Measurements from ENCODE around the gene EMILIN1. TPM values are rescaled to one million over a fixed set of nuclear protein-coding genes. Genes with fewer than 3 reads are reported as not detected.

Gene EMILIN1
- total RNA-seq, 2 donors from 2014 or later = 1.9 to 2.1 TPM

DNA sequence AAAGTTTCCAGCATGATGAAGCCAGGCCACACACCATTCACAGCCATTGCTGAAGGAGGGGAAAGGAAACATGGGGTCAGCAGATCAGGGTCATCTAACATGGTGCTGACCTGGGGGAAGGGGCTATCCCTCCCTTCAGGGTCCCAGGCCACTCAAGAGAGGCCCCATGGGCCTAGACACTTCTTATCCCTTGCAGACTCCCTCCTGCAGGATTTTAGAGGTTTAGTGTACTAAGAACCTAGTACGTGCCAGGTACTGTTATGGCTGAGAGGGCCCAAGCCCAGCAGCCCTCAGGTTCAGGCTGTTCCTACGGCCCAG lies 17.0 kb downstream of the EMILIN1 start:
- H3K27me3 Mint-ChIP-seq (ENCODE audit: insufficient read depth) = no peaks in the 10 kb centered on the region
- Histone ChIP-seq H3K27me3 (ENCODE audit: control insufficient read depth, insufficient read depth, low read length, poor library complexity, severe bottlenecking) (no peaks in the 10 kb centered on the region), H3K9ac (ENCODE audit: extremely low read depth, low read length, poor library complexity, severe bottlenecking) (no peak overlapping the region), H3K36me3 (ENCODE audit: control insufficient read depth, insufficient read depth, low read length) (no peaks in the 10 kb centered on the region), H3K27ac (ENCODE audit: low read depth, low read length) (no peak overlapping the region), H3K4me1 (ENCODE audit: control insufficient read depth, insufficient read depth, low read length) (peaks cover 5% of the 10 kb centered on the region), H3K9me3 (ENCODE audit: control insufficient read depth, low read length) (no peaks in the 10 kb centered on the region), H3K4me3 (ENCODE audit: low read length) (no peak overlapping the region)
- peaks cover 4% of the 10 kb centered on the region for H3K4me1 Mint-ChIP-seq
- TF ChIP-seq, protein P1, sequence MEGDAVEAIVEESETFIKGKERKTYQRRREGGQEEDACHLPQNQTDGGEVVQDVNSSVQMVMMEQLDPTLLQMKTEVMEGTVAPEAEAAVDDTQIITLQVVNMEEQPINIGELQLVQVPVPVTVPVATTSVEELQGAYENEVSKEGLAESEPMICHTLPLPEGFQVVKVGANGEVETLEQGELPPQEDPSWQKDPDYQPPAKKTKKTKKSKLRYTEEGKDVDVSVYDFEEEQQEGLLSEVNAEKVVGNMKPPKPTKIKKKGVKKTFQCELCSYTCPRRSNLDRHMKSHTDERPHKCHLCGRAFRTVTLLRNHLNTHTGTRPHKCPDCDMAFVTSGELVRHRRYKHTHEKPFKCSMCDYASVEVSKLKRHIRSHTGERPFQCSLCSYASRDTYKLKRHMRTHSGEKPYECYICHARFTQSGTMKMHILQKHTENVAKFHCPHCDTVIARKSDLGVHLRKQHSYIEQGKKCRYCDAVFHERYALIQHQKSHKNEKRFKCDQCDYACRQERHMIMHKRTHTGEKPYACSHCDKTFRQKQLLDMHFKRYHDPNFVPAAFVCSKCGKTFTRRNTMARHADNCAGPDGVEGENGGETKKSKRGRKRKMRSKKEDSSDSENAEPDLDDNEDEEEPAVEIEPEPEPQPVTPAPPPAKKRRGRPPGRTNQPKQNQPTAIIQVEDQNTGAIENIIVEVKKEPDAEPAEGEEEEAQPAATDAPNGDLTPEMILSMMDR (conservative IDR thresholded peaks at IDR 0.05) = no peak
- WGBS, 2 experiments (ENCODE audit: insufficient coverage in 1 of 2, insufficient read length in 1 of 2) = 94 to 100% methylated on average over 2 of the region's 2 CpGs
- no peak overlapping the region for H3K27ac Mint-ChIP-seq
- H3K9me3 Mint-ChIP-seq = no peaks in the 10 kb centered on the region
- no peak overlapping the region for H3K4me3 Mint-ChIP-seq
- no peaks in the 10 kb centered on the region for H3K36me3 Mint-ChIP-seq (ENCODE audit: low read depth)
- DNase-seq = no peak

DNA sequence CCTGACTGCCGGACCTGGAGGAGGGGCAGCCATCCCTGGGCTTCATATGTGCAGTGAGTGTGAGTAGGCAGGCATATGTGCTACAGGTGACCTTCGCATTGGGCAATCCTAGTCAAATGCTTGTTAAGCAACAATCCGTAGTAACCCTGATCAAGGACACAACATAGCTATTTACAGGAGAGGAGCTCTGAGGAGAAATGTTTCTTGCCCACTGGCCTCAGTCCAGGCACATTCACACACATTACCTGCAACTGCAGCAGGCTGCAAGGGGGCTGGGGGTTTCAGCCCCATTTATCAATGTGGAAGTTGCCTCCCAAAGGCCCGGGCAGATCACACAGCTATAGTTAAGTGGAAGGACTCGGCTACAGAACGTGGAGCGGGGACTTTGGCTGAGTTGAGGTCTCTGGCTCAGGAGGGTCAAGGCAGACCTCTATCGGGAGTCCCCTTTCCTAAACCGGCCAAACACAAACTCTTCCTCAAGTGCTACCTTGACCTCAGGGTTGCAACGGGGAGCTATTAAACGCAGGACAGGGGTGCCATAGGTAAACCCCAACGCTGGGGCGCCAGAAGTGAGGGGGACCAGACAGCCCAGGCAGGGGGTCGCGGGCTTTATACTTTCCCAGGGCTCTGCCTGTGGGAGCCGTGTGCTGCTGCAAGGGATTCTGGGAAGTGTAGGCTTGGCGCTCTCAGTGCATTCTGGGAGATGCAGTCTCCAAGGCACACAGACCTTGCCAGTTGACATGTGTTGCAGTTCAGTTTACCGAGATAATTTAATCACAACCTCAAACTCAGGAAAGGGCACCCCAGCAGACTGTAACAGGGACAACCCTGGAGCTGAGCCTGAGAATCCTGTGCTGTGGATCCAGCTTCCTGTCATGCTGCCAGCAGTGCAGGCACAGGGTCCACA lies 17.6 kb downstream of the EMILIN1 start:
- Histone ChIP-seq H3K9me3 (ENCODE audit: control insufficient read depth, low read length) (no peaks in the 10 kb centered on the region), H3K9ac (ENCODE audit: extremely low read depth, low read length, poor library complexity, severe bottlenecking) (no peak overlapping the region), H3K4me1 (ENCODE audit: control insufficient read depth, insufficient read depth, low read length) (peaks cover 5% of the 10 kb centered on the region), H3K4me3 (ENCODE audit: low read length) (no peak overlapping the region), H3K27ac (ENCODE audit: low read depth, low read length) (no peak overlapping the region), H3K27me3 (ENCODE audit: control insufficient read depth, insufficient read depth, low read length, poor library complexity, severe bottlenecking) (no peaks in the 10 kb centered on the region), H3K36me3 (ENCODE audit: control insufficient read depth, insufficient read depth, low read length) (no peaks in the 10 kb centered on the region)
- 44 to 55% methylated on average over 15 to 18 of the region's 18 CpGs for WGBS, 2 experiments (ENCODE audit: insufficient coverage in 1 of 2, insufficient read length in 1 of 2)
- H3K9me3 Mint-ChIP-seq = no peaks in the 10 kb centered on the region
- DNase-seq = peak; percentile 89
- H3K27me3 Mint-ChIP-seq (ENCODE audit: insufficient read depth) = no peaks in the 10 kb centered on the region
- H3K4me3 Mint-ChIP-seq = peak overlapping the region; percentile 50
- TF ChIP-seq, protein P1 (conservative IDR thresholded peaks at IDR 0.05) = no peak
- H3K4me1 Mint-ChIP-seq = peaks cover 4% of the 10 kb centered on the region
- peak overlapping the region; percentile 85 for H3K27ac Mint-ChIP-seq
- no peaks in the 10 kb centered on the region for H3K36me3 Mint-ChIP-seq (ENCODE audit: low read depth)

DNA sequence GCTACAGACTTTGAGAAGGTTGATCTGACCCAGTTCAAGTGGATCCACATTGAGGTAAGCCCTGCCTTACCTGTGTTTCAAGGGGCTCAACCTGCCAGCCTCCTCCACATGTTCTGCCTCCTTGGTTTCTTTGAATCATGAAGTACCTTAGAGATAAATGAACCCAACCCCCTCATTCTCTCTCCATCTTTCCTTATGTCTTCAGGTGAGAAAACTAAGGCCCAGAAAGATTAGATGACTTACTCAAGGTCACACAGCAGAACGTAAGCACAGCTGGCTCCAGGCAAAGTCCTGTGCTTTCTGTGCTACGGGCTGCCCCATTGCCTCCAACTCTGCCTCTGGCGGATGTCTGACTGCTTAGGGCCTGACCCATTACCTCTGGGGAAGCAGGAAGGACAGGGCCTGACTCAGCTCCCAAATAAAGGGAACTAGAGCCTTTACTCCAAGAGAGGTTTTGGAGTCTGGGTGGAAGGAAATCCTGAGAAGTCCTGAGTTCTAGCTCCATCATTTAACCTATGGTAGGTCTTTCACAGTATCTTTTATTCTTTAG lies 18.4 kb downstream of the EMILIN1 start:
- Histone ChIP-seq H3K9ac (ENCODE audit: extremely low read depth, low read length, poor library complexity, severe bottlenecking) (no peak overlapping the region), H3K4me1 (ENCODE audit: control insufficient read depth, insufficient read depth, low read length) (peaks cover 5% of the 10 kb centered on the region), H3K9me3 (ENCODE audit: control insufficient read depth, low read length) (no peaks in the 10 kb centered on the region), H3K27me3 (ENCODE audit: control insufficient read depth, insufficient read depth, low read length, poor library complexity, severe bottlenecking) (no peaks in the 10 kb centered on the region), H3K36me3 (ENCODE audit: control insufficient read depth, insufficient read depth, low read length) (no peaks in the 10 kb centered on the region), H3K27ac (ENCODE audit: low read depth, low read length) (no peak overlapping the region), H3K4me3 (ENCODE audit: low read length) (no peak overlapping the region)
- no peaks in the 10 kb centered on the region for H3K36me3 Mint-ChIP-seq (ENCODE audit: low read depth)
- H3K4me1 Mint-ChIP-seq = peaks cover 4% of the 10 kb centered on the region
- no peaks in the 10 kb centered on the region for H3K9me3 Mint-ChIP-seq
- TF ChIP-seq, protein P1 (conservative IDR thresholded peaks at IDR 0.05) = no peak
- no peak for DNase-seq
- 70 to 89% methylated on average over 2 to 3 of the region's 3 CpGs for WGBS, 2 experiments (ENCODE audit: insufficient coverage in 1 of 2, insufficient read length in 1 of 2)
- H3K4me3 Mint-ChIP-seq = no peak overlapping the region
- no peak overlapping the region for H3K27ac Mint-ChIP-seq
- H3K27me3 Mint-ChIP-seq (ENCODE audit: insufficient read depth) = no peaks in the 10 kb centered on the region

Measured in endodermal cell (in vitro differentiated cells).